ENCODE data around the gene STXBP5L.

- TF ChIP-seq EP300 (IDR thresholded peaks at IDR 0.05) (no peak), CTCF (IDR thresholded peaks at IDR 0.05) (no peak)
Observed at GRCh38 chr3:121405631-121406030, 497.6 kb downstream of the STXBP5L start.

Measured in ovary (tissue), 3 donors.